Measurements from ENCODE around the gene UNC119B. TPM values are rescaled to one million over a fixed set of nuclear protein-coding genes. Genes with fewer than 3 reads are reported as not detected.

UNC119B gene
- total and polyA plus RNA-seq, 4 donors: 8.6 to 43.2 (median 25.7) TPM

DNA sequence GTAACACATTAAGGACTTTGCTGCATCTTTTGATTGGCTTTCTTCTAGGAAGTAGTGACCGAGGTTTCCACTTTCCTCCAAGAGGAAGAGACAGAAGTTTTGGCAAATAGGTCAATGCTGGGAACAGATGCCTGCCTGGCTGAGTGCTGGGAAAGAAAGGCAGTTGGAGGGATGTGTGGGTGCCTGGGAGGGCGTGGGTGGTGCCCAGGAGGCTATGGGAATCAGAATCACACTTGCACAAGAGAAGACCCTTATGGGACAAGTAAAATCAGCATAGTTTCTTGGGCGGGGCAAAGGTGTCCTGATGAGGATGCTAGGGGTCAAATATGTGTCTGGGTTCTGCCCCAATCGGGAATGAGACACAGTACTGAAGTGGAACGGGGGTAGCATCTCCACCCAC is 14.5 kb downstream of the UNC119B start:
- TF ChIP-seq, protein P1, sequence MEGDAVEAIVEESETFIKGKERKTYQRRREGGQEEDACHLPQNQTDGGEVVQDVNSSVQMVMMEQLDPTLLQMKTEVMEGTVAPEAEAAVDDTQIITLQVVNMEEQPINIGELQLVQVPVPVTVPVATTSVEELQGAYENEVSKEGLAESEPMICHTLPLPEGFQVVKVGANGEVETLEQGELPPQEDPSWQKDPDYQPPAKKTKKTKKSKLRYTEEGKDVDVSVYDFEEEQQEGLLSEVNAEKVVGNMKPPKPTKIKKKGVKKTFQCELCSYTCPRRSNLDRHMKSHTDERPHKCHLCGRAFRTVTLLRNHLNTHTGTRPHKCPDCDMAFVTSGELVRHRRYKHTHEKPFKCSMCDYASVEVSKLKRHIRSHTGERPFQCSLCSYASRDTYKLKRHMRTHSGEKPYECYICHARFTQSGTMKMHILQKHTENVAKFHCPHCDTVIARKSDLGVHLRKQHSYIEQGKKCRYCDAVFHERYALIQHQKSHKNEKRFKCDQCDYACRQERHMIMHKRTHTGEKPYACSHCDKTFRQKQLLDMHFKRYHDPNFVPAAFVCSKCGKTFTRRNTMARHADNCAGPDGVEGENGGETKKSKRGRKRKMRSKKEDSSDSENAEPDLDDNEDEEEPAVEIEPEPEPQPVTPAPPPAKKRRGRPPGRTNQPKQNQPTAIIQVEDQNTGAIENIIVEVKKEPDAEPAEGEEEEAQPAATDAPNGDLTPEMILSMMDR (IDR thresholded peaks at IDR 0.05; ENCODE audit: control extremely low read depth, extremely low read depth): no peak
- DNase-seq: no peak
- Histone ChIP-seq H3K4me1 (ENCODE audit: control insufficient read depth in 5 of 5, insufficient read depth in 5 of 5, low read length in 5 of 5) (peaks cover 2 to 17% (median 7%) of the 10 kb centered on the region in 5 donors), H3K36me3 (ENCODE audit: control insufficient read depth in 4 of 4, insufficient read depth in 4 of 4, low read length in 4 of 4) (peaks cover 5 to 33% (median 27%) of the 10 kb centered on the region in 4 donors), H3K9me3 (ENCODE audit: control insufficient read depth in 4 of 4, insufficient read depth in 3 of 4, low read length in 3 of 4) (peaks cover 0 to 1% (median 0%) of the 10 kb centered on the region in 4 donors), H3K4me3 (no peak overlapping the region), H3K27me3 (ENCODE audit: control insufficient read depth in 3 of 3, insufficient read depth in 3 of 3, low read length in 2 of 3) (no peaks in the 10 kb centered on the region), H3K27ac (ENCODE audit: low read depth in 1 of 2, low read length in 1 of 2) (no peak overlapping the region), H3K9ac (ENCODE audit: insufficient read depth in 1 of 2, low read length in 2 of 2) (peak overlapping the region in 1 of 2 donors; percentile 87)
- 77 to 78% methylated on average over 5 of the region's 5 CpGs for WGBS, 2 donors
- no peak for ATAC-seq (ENCODE audit: insufficient read depth, low FRiP score)

DNA sequence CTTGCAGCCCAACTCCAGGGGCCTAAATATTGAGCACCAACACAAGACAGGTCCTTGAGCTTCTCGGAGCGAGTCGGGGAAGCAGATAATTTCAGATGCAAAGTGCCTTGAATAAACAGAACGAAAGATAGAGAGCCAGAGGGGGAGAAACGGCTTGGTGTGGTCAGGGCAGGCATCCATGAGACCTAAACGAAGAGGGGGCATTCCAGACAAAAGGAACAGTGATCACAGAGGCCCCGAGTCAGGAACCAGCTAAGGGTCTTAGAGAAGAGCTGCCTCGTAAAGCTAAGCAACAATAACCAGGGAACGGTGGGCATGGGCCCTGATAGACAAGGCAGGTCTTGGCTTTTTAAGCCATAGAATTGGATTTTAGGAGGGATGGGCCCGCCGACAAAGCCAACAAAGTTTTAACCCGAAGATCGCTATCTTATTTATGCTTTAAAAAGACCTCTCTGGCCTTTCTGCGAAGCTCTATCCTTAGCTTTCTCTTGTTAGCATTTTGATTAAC is 14.9 kb downstream of the UNC119B start:
- Histone ChIP-seq H3K9ac (ENCODE audit: insufficient read depth in 1 of 2, low read length in 2 of 2) (peak overlapping the region; percentile 49 to 87), H3K27me3 (ENCODE audit: control insufficient read depth in 3 of 3, insufficient read depth in 3 of 3, low read length in 2 of 3) (no peaks in the 10 kb centered on the region), H3K9me3 (ENCODE audit: control insufficient read depth in 4 of 4, insufficient read depth in 3 of 4, low read length in 3 of 4) (peaks cover 0 to 1% (median 0%) of the 10 kb centered on the region in 4 donors), H3K27ac (ENCODE audit: low read depth in 1 of 2, low read length in 1 of 2) (peak overlapping the region; percentile 55 to 93), H3K4me1 (ENCODE audit: control insufficient read depth in 5 of 5, insufficient read depth in 5 of 5, low read length in 5 of 5) (peaks cover 2 to 14% (median 7%) of the 10 kb centered on the region in 5 donors), H3K4me3 (no peak overlapping the region), H3K36me3 (ENCODE audit: control insufficient read depth in 4 of 4, insufficient read depth in 4 of 4, low read length in 4 of 4) (peaks cover 7 to 28% (median 24%) of the 10 kb centered on the region in 4 donors)
- 25 to 37% methylated on average over 14 of the region's 14 CpGs for WGBS, 2 donors
- TF ChIP-seq, protein P1 (IDR thresholded peaks at IDR 0.05; ENCODE audit: control extremely low read depth, extremely low read depth): no peak
- ATAC-seq (ENCODE audit: insufficient read depth, low FRiP score) (no peak), DNase-seq (no peak)

DNA sequence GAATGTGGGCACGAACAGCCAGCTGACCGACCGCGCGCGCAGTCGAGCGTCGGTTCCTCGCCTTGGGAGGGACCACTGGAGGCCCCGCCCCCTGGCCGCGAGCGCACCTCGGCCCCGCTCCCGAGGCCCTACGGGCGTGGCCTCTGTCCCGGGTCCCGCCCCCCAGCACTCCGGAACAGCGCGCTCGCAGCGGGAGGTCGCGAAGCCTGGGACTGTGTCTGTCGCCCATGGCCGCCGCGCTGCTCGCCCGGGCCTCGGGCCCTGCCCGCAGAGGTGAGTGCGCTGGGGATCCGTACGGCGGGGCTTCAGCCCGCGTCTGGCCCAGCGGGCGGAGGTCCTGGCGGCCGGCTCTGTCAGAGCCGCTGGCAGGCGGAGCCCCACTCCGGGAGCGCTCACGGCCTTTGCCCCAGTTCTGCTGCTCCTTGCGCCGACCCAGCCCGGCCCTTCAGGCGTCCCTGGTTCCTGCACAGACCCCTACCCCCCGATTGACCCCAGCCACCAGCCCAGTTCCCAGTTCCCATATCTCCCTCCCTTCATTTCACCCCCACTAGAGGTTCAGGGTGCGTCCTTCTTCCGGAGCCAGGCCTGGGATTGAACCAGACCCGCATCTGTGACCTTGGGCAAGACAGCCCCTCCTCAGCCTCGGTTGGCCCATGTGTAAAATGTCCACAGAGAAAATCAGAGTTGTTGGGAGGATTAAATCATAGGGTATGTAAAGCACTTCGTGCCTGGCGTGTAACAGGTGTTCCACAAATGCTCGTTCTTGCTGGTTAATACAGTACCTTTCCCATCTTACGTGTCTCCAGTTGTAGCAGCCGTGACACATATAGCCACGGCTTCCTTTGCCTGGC is 15.6 kb downstream of the UNC119B start, which contains the start of gene ACADS:
TSS of gene ACADS (plus strand) at position 168 of the 851 bp plus-strand sequence. CDS start at position 228, 60 bp downstream.
- Histone ChIP-seq H3K9ac (ENCODE audit: insufficient read depth in 1 of 2, low read length in 2 of 2) (peak within 1 kb of the TSS; percentile 60 to 87), H3K27me3 (ENCODE audit: control insufficient read depth in 3 of 3, insufficient read depth in 3 of 3, low read length in 2 of 3) (no peaks in the 10 kb centered on the region), H3K27ac (ENCODE audit: low read depth in 1 of 2, low read length in 1 of 2) (peak within 1 kb of the TSS; percentile 88 to 93), H3K4me3 (peak within 1 kb of the TSS; percentile 83), H3K4me1 (ENCODE audit: control insufficient read depth in 5 of 5, insufficient read depth in 5 of 5, low read length in 5 of 5) (peaks cover 0 to 14% (median 7%) of the 10 kb centered on the region in 5 donors), H3K9me3 (ENCODE audit: control insufficient read depth in 4 of 4, insufficient read depth in 3 of 4, low read length in 3 of 4) (peaks cover 0 to 1% (median 0%) of the 10 kb centered on the region in 4 donors), H3K36me3 (ENCODE audit: control insufficient read depth in 4 of 4, insufficient read depth in 4 of 4, low read length in 4 of 4) (peaks cover 7 to 24% (median 22%) of the 10 kb centered on the region in 4 donors)
- 6 to 8% methylated on average over 65 to 66 of the region's 66 CpGs for WGBS, 2 donors
- TF ChIP-seq, protein P1 (IDR thresholded peaks at IDR 0.05; ENCODE audit: control extremely low read depth, extremely low read depth): no peak
- ATAC-seq (ENCODE audit: insufficient read depth, low FRiP score) (peak; percentile 99), DNase-seq (peak; percentile 89 to 93 (median 90))
